ENCODE measurements around the gene RGS5. TPM values are rescaled to one million over a fixed set of nuclear protein-coding genes. Genes with fewer than 3 reads are reported as not detected.

The RGS5 gene
- total and polyA plus RNA-seq, 12 donors = 83.9 to 393 (median 176) TPM

- peaks cover 0 to 8% (median 0%) of the 10 kb centered on the region in 9 donors for H3K4me1 ChIP-seq
- intact Hi-C loops (cut with DNase I) = no loop called here
- 61 to 66% methylated on average over 1 of the region's 1 CpG for WGBS, 2 donors
- H3K27me3 ChIP-seq = no peaks in the 10 kb centered on the region
- DNase-seq = no peak
- H3K36me3 ChIP-seq = no peaks in the 10 kb centered on the region
- TF ChIP-seq CTCF (IDR thresholded peaks at IDR 0.05) = no peak
- no peak overlapping the region for H3K4me3 ChIP-seq
- H3K9me3 ChIP-seq = no peaks in the 10 kb centered on the region
- peak in 6 of 8 donors; percentile 28 to 87 (median 69) for ATAC-seq
- peak overlapping the region in 4 of 10 donors; percentile 21 to 51 (median 38) for H3K27ac ChIP-seq
These were observed 72.4 kb downstream of the RGS5 start for GRCh38 chr1:163130225-163130856.

- Histone ChIP-seq H3K9me3 (no peaks in the 10 kb centered on the region), H3K27ac (no peak overlapping the region), H3K36me3 (no peaks in the 10 kb centered on the region), H3K27me3 (no peaks in the 10 kb centered on the region), H3K4me3 (no peak overlapping the region), H3K4me1 (peaks cover 0 to 8% (median 0%) of the 10 kb centered on the region in 9 donors)
- no peak for TF ChIP-seq CTCF (IDR thresholded peaks at IDR 0.05)
- intact Hi-C loops (cut with DNase I) = loop anchor here in 2 of 10 donors (5.0 to 10.0 kb wide), 2 partner anchors 51 to 53 kb away; no protein-coding TSS in a partner anchor
- WGBS, 2 donors = 90 to 91% methylated on average over 2 of the region's 2 CpGs
- DNase-seq = no peak
- ATAC-seq = no peak
These were observed 74.4 kb downstream of the RGS5 start for GRCh38 chr1:163128282-163128681.

- TF ChIP-seq CTCF (IDR thresholded peaks at IDR 0.05) = no peak
- no peak overlapping the region for H3K27ac ChIP-seq
These were observed 77.9 kb downstream of the RGS5 start for GRCh38 chr1:163124812-163125211.

GRCh38 chr1:163120372-163120771 lies 82.3 kb downstream of the RGS5 start:
- Histone ChIP-seq H3K27me3 (no peaks in the 10 kb centered on the region), H3K4me1 (no peaks in the 10 kb centered on the region), H3K36me3 (no peaks in the 10 kb centered on the region), H3K4me3 (no peak overlapping the region), H3K9me3 (no peaks in the 10 kb centered on the region), H3K27ac (no peak overlapping the region)
- intact Hi-C loops (cut with DNase I) = loop anchor here in 1 of 10 donors (10.0 kb wide), 1 partner anchor 46 kb away; no protein-coding TSS in a partner anchor
- no peak for TF ChIP-seq CTCF (IDR thresholded peaks at IDR 0.05)
- WGBS, 2 donors = 30 to 54% methylated on average over 1 of the region's 1 CpG
- ATAC-seq = no peak
- DNase-seq = no peak

More at GRCh38 chr1:163124812-163125211, 77.9 kb downstream of the RGS5 start:
- H3K36me3 ChIP-seq = no peaks in the 10 kb centered on the region
- H3K4me1 ChIP-seq = peaks cover 0 to 4% (median 0%) of the 10 kb centered on the region in 9 donors
- ATAC-seq (no peak), DNase-seq (no peak)
- no peak overlapping the region for H3K4me3 ChIP-seq
- no peaks in the 10 kb centered on the region for H3K9me3 ChIP-seq
- no peaks in the 10 kb centered on the region for H3K27me3 ChIP-seq
- intact Hi-C loops (cut with DNase I) = loop anchor here in 2 of 10 donors (5.0 to 10.0 kb wide), 2 partner anchors 48 to 50 kb away; no protein-coding TSS in a partner anchor
- WGBS, 2 donors = 67 to 68% methylated on average over 4 of the region's 4 CpGs

Data from heart right ventricle (tissue), 16 donors.